ENCODE data around the gene TBC1D8. TPM values are rescaled to one million over a fixed set of nuclear protein-coding genes. Genes with fewer than 3 reads are reported as not detected.

TBC1D8 gene
- total and polyA plus RNA-seq, 9 of the 15 experiments (the other 6 are each of a cell fraction or from before 2014, with no cell fraction given): 0.36 to 1.3 (median 0.82) TPM

DNA sequence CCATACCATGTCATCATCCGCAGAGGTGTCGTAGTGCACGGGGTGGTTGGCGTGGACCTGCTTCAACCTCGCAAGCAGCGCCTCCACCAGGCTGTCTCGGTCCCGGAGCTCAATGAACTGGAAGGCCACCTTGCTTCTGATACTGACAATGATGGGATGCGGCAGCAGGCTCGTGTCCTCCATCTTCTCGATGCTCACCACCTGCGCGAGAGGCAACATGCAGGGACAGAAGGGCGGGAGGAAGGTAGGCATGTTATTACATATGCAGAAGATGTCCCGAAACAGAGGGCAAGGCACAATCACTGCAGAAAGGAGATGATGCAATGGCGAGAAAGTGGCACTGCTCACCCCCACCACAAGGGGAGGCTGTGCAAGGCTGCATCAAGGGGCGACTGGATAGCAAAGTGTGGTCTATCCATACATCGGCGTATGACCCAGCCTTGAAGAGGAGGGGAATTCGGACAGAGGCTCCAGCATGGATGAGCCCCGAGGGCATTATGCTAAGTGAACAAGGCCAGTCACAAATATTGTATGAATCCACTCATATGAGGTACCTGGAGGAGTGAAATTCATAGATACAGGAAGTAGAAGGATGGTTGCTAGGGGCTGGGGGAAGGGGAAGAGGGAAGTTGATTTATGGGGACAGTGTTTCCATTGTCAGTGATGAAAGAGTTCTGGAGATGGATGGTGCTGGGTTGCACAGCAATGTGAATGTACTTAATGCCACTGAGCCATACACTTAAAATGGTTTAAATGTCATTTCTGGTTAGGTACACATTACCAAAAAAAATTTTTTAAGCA lies 112.5 kb downstream of the TBC1D8 start (continued):
- TF ChIP-seq, protein P1, sequence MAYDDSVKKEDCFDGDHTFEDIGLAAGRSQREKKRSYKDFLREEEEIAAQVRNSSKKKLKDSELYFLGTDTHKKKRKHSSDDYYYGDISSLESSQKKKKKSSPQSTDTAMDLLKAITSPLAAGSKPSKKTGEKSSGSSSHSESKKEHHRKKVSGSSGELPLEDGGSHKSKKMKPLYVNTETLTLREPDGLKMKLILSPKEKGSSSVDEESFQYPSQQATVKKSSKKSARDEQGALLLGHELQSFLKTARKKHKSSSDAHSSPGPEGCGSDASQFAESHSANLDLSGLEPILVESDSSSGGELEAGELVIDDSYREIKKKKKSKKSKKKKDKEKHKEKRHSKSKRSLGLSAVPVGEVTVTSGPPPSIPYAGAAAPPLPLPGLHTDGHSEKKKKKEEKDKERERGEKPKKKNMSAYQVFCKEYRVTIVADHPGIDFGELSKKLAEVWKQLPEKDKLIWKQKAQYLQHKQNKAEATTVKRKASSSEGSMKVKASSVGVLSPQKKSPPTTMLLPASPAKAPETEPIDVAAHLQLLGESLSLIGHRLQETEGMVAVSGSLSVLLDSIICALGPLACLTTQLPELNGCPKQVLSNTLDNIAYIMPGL (CRISPR knock-in tag; IDR thresholded peaks at IDR 0.05): no peak
- TF ChIP-seq FOSL1 (tag; conservative IDR thresholded peaks at IDR 0.05): no peak
- TF ChIP-seq, protein P2, sequence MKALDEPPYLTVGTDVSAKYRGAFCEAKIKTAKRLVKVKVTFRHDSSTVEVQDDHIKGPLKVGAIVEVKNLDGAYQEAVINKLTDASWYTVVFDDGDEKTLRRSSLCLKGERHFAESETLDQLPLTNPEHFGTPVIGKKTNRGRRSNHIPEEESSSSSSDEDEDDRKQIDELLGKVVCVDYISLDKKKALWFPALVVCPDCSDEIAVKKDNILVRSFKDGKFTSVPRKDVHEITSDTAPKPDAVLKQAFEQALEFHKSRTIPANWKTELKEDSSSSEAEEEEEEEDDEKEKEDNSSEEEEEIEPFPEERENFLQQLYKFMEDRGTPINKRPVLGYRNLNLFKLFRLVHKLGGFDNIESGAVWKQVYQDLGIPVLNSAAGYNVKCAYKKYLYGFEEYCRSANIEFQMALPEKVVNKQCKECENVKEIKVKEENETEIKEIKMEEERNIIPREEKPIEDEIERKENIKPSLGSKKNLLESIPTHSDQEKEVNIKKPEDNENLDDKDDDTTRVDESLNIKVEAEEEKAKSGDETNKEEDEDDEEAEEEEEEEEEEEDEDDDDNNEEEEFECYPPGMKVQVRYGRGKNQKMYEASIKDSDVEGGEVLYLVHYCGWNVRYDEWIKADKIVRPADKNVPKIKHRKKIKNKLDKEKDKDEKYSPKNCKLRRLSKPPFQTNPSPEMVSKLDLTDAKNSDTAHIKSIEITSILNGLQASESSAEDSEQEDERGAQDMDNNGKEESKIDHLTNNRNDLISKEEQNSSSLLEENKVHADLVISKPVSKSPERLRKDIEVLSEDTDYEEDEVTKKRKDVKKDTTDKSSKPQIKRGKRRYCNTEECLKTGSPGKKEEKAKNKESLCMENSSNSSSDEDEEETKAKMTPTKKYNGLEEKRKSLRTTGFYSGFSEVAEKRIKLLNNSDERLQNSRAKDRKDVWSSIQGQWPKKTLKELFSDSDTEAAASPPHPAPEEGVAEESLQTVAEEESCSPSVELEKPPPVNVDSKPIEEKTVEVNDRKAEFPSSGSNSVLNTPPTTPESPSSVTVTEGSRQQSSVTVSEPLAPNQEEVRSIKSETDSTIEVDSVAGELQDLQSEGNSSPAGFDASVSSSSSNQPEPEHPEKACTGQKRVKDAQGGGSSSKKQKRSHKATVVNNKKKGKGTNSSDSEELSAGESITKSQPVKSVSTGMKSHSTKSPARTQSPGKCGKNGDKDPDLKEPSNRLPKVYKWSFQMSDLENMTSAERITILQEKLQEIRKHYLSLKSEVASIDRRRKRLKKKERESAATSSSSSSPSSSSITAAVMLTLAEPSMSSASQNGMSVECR (CRISPR knock-in tag; IDR thresholded peaks at IDR 0.05): no peak
- TF ChIP-seq CBX8 (IDR thresholded peaks at IDR 0.05; ENCODE audit: borderline replicate concordance, extremely low read depth, low read depth, low read length, poor library complexity, severe bottlenecking): no peak
- no peak for TF ChIP-seq CSDE1 (IDR thresholded peaks at IDR 0.05)
- no peak for TF ChIP-seq NFIC (IDR thresholded peaks at IDR 0.05)
- no peak for TF ChIP-seq SIRT6 (IDR thresholded peaks at IDR 0.05; ENCODE audit: low read depth, low read length)
- TF ChIP-seq TCF3 (CRISPR knock-in tag; IDR thresholded peaks at IDR 0.05): no peak
- TF ChIP-seq CCAR2 (IDR thresholded peaks at IDR 0.05; ENCODE audit: low read depth, low read length): no peak
- peak; percentile 23; the same call in 1 of the 2 replicates for TF ChIP-seq POLR2H (tag; IDR thresholded peaks at IDR 0.05; ENCODE audit: low read depth)
- TF ChIP-seq, protein P3, sequence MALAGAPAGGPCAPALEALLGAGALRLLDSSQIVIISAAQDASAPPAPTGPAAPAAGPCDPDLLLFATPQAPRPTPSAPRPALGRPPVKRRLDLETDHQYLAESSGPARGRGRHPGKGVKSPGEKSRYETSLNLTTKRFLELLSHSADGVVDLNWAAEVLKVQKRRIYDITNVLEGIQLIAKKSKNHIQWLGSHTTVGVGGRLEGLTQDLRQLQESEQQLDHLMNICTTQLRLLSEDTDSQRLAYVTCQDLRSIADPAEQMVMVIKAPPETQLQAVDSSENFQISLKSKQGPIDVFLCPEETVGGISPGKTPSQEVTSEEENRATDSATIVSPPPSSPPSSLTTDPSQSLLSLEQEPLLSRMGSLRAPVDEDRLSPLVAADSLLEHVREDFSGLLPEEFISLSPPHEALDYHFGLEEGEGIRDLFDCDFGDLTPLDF (CRISPR knock-in tag; IDR thresholded peaks at IDR 0.05): no peak
- peak; percentile 96 for TF ChIP-seq MEIS2 (IDR thresholded peaks at IDR 0.05; ENCODE audit: partially characterized antibody)
- TF ChIP-seq TEAD4 (IDR thresholded peaks at IDR 0.05; ENCODE audit: low read length): 0 out of 2 replicates have a peak, but pooled peaks have one; percentile 6
- no peak for TF ChIP-seq TEAD4 (CRISPR knock-in tag; IDR thresholded peaks at IDR 0.05; ENCODE audit: borderline replicate concordance)
- peak; percentile 88; the same call in 1 of the 2 replicates for TF ChIP-seq ATF7 (IDR thresholded peaks at IDR 0.05)
- TF ChIP-seq HSF4 (CRISPR knock-in tag; IDR thresholded peaks at IDR 0.05; ENCODE audit: borderline replicate concordance): peak; percentile 8; the same call in 1 of the 2 replicates

Measured in K562 (cell line).